GM10266 (cell line): Measurements from ENCODE around the gene LRRK2.

Source experiments
- DNase-seq: peaks from one replicate; pipeline ENCODE4 v3.0.0; 2012; ENCODE audit errors: extremely low spot score
- TF ChIP-seq, protein P1 (sequence below): IDR thresholded peaks from 2 replicates; pipeline ENCODE4 v1.5.1; 2012; ENCODE audit warnings: mild to moderate bottlenecking, low read depth; ENCODE audit not compliant: control insufficient read depth, insufficient read depth; ENCODE audit errors: missing control alignments

LRRK2 gene

GRCh38 chr12:40335991-40336390 lies 111.2 kb downstream of the LRRK2 start:
- DNase-seq = no peak
- TF ChIP-seq, protein P1, sequence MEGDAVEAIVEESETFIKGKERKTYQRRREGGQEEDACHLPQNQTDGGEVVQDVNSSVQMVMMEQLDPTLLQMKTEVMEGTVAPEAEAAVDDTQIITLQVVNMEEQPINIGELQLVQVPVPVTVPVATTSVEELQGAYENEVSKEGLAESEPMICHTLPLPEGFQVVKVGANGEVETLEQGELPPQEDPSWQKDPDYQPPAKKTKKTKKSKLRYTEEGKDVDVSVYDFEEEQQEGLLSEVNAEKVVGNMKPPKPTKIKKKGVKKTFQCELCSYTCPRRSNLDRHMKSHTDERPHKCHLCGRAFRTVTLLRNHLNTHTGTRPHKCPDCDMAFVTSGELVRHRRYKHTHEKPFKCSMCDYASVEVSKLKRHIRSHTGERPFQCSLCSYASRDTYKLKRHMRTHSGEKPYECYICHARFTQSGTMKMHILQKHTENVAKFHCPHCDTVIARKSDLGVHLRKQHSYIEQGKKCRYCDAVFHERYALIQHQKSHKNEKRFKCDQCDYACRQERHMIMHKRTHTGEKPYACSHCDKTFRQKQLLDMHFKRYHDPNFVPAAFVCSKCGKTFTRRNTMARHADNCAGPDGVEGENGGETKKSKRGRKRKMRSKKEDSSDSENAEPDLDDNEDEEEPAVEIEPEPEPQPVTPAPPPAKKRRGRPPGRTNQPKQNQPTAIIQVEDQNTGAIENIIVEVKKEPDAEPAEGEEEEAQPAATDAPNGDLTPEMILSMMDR = no peak

DNA sequence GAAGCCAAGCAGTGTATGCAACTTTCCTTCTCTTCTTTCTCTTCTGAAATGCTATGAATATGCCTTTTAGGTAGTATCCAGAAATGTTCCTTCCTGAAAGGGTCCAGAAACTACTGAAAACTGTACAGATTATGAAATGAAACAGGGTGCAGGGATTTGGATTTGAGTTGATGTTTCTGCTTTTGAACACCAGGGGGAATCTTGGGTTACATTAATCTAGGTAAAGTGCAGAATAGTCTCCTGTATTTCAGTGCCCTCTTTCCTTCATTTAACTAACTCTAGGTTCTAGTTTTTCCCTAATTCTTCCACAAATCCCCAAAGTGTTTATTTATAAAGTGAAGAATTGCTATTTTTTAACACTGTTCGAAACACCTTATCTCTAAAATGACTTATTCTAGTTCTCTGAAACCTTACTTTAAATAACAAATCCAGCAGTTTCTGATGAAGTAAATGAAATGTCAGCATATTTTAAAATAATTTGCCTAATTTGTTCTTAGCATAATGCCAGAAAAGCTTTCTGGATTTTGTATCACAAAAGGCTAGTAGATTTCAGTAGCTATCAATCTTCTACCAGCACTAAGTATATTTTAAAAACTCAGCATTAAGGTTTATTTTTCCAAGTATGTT lies 111.9 kb downstream of the LRRK2 start:
- TF ChIP-seq, protein P1 = peak; percentile 39
- DNase-seq = peak; percentile 36

- DNase-seq = no peak
- TF ChIP-seq, protein P1 = no peak
These were observed 113.3 kb downstream of the LRRK2 start for GRCh38 chr12:40338071-40338470.

DNA sequence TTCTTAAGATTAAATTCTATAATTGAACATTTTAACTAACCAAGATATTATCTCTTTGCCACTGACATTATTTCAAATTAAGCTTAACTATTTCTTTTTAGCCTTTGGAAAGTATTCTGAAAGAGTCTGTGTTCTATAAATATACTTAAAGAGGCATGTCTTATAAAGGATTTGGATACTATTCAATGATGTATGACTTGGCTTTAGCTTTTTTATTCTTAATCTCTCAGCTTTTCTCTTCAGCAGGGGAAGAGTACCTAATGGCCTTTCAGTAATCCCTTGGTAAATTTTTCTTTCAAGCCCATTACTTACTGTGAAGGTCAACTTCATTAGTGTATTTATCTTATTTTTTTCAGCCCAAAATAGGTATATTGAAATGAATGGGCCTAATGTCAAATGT lies 113.8 kb downstream of the LRRK2 start:
- no peak for DNase-seq
- TF ChIP-seq, protein P1 = no peak

DNA sequence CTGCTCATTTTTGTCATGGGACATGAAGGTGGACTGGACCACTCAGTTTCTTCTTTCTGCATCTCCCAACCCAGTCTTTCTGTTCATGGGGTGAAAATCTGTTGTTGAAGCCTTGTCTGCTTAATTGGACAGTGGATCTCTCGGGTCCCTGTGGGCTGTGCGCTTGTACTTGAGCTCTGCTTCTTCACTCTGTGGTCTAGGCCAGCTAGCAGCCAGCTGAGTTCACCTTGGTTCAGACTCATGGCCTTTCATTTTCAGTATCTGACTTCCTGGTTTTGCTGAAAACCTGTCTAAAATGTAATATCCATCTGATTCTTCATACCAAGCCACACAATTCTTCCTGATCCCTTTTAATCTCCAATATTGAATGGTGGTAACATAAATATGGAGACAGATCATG lies 117.2 kb downstream of the LRRK2 start:
- TF ChIP-seq, protein P1 = no peak
- no peak for DNase-seq

GRCh38 chr12:40343124-40343523 lies 118.3 kb downstream of the LRRK2 start:
- no peak for DNase-seq
- TF ChIP-seq, protein P1 = no peak

DNA sequence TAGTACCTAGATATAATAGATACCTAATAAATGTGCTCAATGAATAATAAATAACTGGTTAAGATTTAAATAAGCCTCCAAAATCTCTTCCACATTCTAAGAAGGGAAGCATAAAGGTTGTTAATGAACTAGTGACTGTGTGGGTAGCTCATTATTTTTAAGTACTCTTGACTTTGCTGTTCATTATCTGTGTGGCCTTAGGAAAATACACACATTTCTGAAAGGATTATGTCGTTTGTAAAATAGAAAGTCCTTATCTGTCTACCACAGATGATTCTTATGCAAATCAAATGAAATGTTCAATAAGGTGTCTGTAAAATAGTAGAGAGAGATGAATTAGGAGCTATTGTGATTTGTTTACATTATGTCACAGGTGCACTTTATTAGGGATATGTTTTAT lies 119.5 kb downstream of the LRRK2 start:
- DNase-seq = no peak
- TF ChIP-seq, protein P1 = no peak
